CD4-positive, alpha-beta T cell (primary cell): ENCODE results near the gene NAGS. TPM values are rescaled to one million over a fixed set of nuclear protein-coding genes. Genes with fewer than 3 reads are reported as not detected.

ENCODE experiments used
- ATAC-seq: fragments of 200-7000 bp; cut with Tn5 transposase; one replicate; pipeline ENCODE4 v1.10.0; 2022; ENCODE audit warnings: mild to moderate bottlenecking; ENCODE audit not compliant: poor library complexity
- CTCF ChIA-PET: fragments of 350-600 bp; sonication (Branson Sonifier 250); formaldehyde crosslinking; loops from one replicate; lab custom pipeline; 2021; ENCODE audit warnings: antibody characterized with exemption, inconsistent platforms; lab: Charles Lee
- POLR2A ChIA-PET: fragments of 350-600 bp; sonication (Branson Sonifier 250); formaldehyde crosslinking; loops from one replicate; lab custom pipeline; 2021; ENCODE audit warnings: antibody characterized with exemption, inconsistent platforms; lab: Charles Lee
- DNase-seq, 14 experiments: peaks; one replicate each; pipeline ENCODE4 v3.0.0-alpha.2; 2013 to 2020; ENCODE audit warnings: mixed read lengths in 2 of 14
- H3K27ac ChIP-seq, 2 donors: one replicate each; pipeline versions ENCODE4 v1.5.1 to v1.7.0; 2013; ENCODE audit warnings: low read length in 2 of 2, low read depth in 1 of 2, mild to moderate bottlenecking in 1 of 2
- H3K27me3 ChIP-seq, 2 experiments: 1 replicate in 1 of 2; 2 replicates in 1 of 2; pipeline versions ENCODE4 v1.6.1 to v1.7.0; 2013; ENCODE audit warnings: low read length in 2 of 2, control low read depth in 1 of 2, mild to moderate bottlenecking in 1 of 2, moderate library complexity in 1 of 2; ENCODE audit not compliant: insufficient read depth in 2 of 2, control insufficient read depth in 1 of 2
- H3K36me3 ChIP-seq: one replicate; pipeline ENCODE4 v1.6.1; 2013; ENCODE audit warnings: low read length, control low read depth; ENCODE audit not compliant: insufficient read depth
- H3K4me1 ChIP-seq: one replicate; pipeline ENCODE4 v1.6.1; 2013; ENCODE audit warnings: low read length, control low read depth; ENCODE audit not compliant: insufficient read depth
- H3K4me3 ChIP-seq: one replicate; pipeline ENCODE4 v1.5.1; 2013; ENCODE audit warnings: mild to moderate bottlenecking, low read length, moderate library complexity
- H3K9me3 ChIP-seq, 2 experiments: 1 replicate in 1 of 2; 2 replicates in 1 of 2; pipeline versions ENCODE4 v1.6.1 to v1.7.0; 2013; ENCODE audit warnings: low read length in 2 of 2, mild to moderate bottlenecking in 2 of 2, control low read depth in 1 of 2, moderate library complexity in 1 of 2; ENCODE audit not compliant: control insufficient read depth in 1 of 2, insufficient read depth in 1 of 2
- H3K27ac Mint-ChIP-seq: one replicate; pipeline ENCODE4 v1.8.0; 2020; ENCODE audit warnings: mixed read lengths
- H3K27me3 Mint-ChIP-seq: one replicate; pipeline ENCODE4 v1.8.0; 2021; ENCODE audit warnings: mixed read lengths
- H3K36me3 Mint-ChIP-seq: one replicate; pipeline ENCODE4 v1.8.0; 2021; ENCODE audit warnings: low read depth, mixed read lengths
- H3K4me1 Mint-ChIP-seq: one replicate; pipeline ENCODE4 v1.8.0; 2021; ENCODE audit warnings: low read depth, mixed read lengths
- H3K4me3 Mint-ChIP-seq: one replicate; pipeline ENCODE4 v1.8.0; 2020; ENCODE audit warnings: mild to moderate bottlenecking, mixed read lengths
- H3K9me3 Mint-ChIP-seq: one replicate; pipeline ENCODE4 v1.8.0; 2020; ENCODE audit warnings: mixed read lengths
- CTCF ChIP-seq: fragments of 200-600 bp; IDR thresholded peaks from one replicate; pipeline ENCODE4 v1.8.0; 2022; ENCODE audit warnings: antibody characterized with exemption, mild to moderate bottlenecking
- intact Hi-C, 2 experiments: fragments of 100-400 bp; cut with DNase I in 1 of 2; cut with micrococcal nuclease in 1 of 2; formaldehyde crosslinking; loops; one replicate each; pipeline versions ENCODE4 v1.15.1 to v1.9.0; 2023 to 2025; cut with DNase I, micrococcal nuclease
- total RNA-seq, 174 experiments: library from RNA in 2 of 174; stranded (reverse) in 2 of 174; gene quantifications; one replicate each; pipeline ENCODE4 v1.2.3 and lab custom pipeline; 2021 to 2026

Gene NAGS
- total RNA-seq, 2 experiments from 2014 or later, result 0.14 to 0.56 TPM

- Histone ChIP-seq H3K4me3 (no peak overlapping the region), H3K9me3 (no peaks in the 10 kb centered on the region), H3K27ac (no peak overlapping the region), H3K27me3 (peaks cover 0 to 4% of the 10 kb centered on the region in 2 experiments), H3K36me3 (no peaks in the 10 kb centered on the region), H3K4me1 (no peaks in the 10 kb centered on the region)
- ChIA-PET POLR2A (no interaction called here), CTCF (no interaction called here)
- Mint-ChIP-seq H3K9me3 (no peaks in the 10 kb centered on the region), H3K4me1 (no peaks in the 10 kb centered on the region), H3K27ac (no peak overlapping the region), H3K36me3 (no peaks in the 10 kb centered on the region), H3K27me3 (peaks cover 10% of the 10 kb centered on the region), H3K4me3 (no peak overlapping the region)
- DNase-seq (no peak), ATAC-seq (no peak)
- no peak for TF ChIP-seq CTCF
- intact Hi-C loops, result no loop called here
These were observed 42.5 kb upstream of the NAGS start for GRCh38 chr17:43961954-43962353.

GRCh38 chr17:43962479-43962878, 41.9 kb upstream of the NAGS start:
- Histone ChIP-seq H3K9me3 (no peaks in the 10 kb centered on the region), H3K27me3 (peaks cover 0 to 4% of the 10 kb centered on the region in 2 experiments), H3K36me3 (no peaks in the 10 kb centered on the region), H3K4me1 (no peaks in the 10 kb centered on the region), H3K4me3 (no peak overlapping the region), H3K27ac (no peak overlapping the region)
- DNase-seq (no peak), ATAC-seq (no peak)
- H3K4me1 Mint-ChIP-seq, result no peaks in the 10 kb centered on the region
- H3K4me3 Mint-ChIP-seq, result no peak overlapping the region
- TF ChIP-seq CTCF, result no peak
- H3K27me3 Mint-ChIP-seq, result peaks cover 14% of the 10 kb centered on the region
- ChIA-PET POLR2A (no interaction called here), CTCF (no interaction called here)
- intact Hi-C loops, result no loop called here
- H3K27ac Mint-ChIP-seq, result no peak overlapping the region
- H3K36me3 Mint-ChIP-seq, result no peaks in the 10 kb centered on the region
- H3K9me3 Mint-ChIP-seq, result no peaks in the 10 kb centered on the region

- no peaks in the 10 kb centered on the region for H3K9me3 ChIP-seq
- no peaks in the 10 kb centered on the region for H3K36me3 Mint-ChIP-seq
- CTCF ChIA-PET, result no interaction called here
- H3K27ac ChIP-seq, result no peak overlapping the region
- POLR2A ChIA-PET, result no interaction called here
- peaks cover under 1% of the 10 kb centered on the region for H3K4me1 Mint-ChIP-seq
- no peak overlapping the region for H3K27ac Mint-ChIP-seq
- H3K9me3 Mint-ChIP-seq, result no peaks in the 10 kb centered on the region
- H3K4me3 ChIP-seq, result no peak overlapping the region
- H3K36me3 ChIP-seq, result no peaks in the 10 kb centered on the region
- H3K27me3 Mint-ChIP-seq, result peaks cover 15% of the 10 kb centered on the region
- ATAC-seq (no peak), DNase-seq (no peak)
- no peak for TF ChIP-seq CTCF
- H3K27me3 ChIP-seq, result peaks cover 0 to 3% of the 10 kb centered on the region in 2 experiments
- no peak overlapping the region for H3K4me3 Mint-ChIP-seq
- no peaks in the 10 kb centered on the region for H3K4me1 ChIP-seq
- intact Hi-C loops, result no loop called here
These were observed 38.1 kb upstream of the NAGS start for GRCh38 chr17:43966276-43966675.
